Esophagus squamous epithelium (tissue), 4 donors: ENCODE measurements around the gene RANBP3.

Source experiments
- POLR2A ChIP-seq, 4 donors: fragments of 450-650 bp; IDR thresholded peaks; one replicate each; pipeline ENCODE4 v1.6.1; 2017; ENCODE audit warnings: antibody characterized with exemption in 4 of 4, mild to moderate bottlenecking in 4 of 4, moderate library complexity in 3 of 4
- TF ChIP-seq, protein P1 (sequence below), 6 experiments: fragments of 450-650 bp in 4 of 6; fragments of 200-600 bp in 2 of 6; sonication (generic) in 2 of 6; IDR thresholded peaks; one replicate each; pipeline ENCODE4 v1.5.1; 2016 to 2019; ENCODE audit warnings: antibody characterized with exemption in 6 of 6, mild to moderate bottlenecking in 4 of 6, moderate library complexity in 4 of 6

DNA sequence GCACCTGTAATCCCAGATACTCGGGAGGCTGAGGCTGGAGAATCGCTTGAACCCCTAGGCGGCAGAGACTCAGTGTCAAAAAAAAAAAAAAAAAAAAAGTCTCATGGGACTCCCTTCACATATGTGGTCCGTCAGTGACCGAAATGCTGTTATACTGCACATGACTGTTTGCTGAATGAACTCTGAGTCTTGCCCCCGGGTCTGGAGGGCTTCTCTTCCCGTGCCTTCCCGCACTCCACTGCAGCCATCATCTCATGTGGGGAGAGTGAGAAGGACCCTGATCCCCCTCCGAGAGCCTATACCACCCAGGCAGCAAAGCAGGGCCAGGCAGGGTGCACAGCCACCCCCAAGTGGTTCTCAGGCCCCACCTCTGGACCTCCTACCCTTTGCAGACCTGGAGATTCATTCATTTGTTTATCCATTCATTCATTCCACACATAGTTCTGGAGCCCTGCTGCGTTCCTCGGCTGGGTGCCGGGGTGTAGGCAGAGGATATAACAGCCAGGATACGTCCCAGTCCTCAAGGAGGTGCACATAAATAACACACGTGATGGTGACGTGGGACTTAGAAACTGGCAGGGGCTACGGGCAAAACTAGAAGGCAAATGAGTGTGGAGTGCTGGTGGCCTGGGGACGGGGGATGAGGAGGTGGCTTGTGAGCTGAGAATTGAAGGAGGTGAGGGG is 88.5 kb downstream of the RANBP3 start:
- TF ChIP-seq, protein P1, sequence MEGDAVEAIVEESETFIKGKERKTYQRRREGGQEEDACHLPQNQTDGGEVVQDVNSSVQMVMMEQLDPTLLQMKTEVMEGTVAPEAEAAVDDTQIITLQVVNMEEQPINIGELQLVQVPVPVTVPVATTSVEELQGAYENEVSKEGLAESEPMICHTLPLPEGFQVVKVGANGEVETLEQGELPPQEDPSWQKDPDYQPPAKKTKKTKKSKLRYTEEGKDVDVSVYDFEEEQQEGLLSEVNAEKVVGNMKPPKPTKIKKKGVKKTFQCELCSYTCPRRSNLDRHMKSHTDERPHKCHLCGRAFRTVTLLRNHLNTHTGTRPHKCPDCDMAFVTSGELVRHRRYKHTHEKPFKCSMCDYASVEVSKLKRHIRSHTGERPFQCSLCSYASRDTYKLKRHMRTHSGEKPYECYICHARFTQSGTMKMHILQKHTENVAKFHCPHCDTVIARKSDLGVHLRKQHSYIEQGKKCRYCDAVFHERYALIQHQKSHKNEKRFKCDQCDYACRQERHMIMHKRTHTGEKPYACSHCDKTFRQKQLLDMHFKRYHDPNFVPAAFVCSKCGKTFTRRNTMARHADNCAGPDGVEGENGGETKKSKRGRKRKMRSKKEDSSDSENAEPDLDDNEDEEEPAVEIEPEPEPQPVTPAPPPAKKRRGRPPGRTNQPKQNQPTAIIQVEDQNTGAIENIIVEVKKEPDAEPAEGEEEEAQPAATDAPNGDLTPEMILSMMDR (IDR thresholded peaks at IDR 0.05), result no peak
- no peak for TF ChIP-seq POLR2A (IDR thresholded peaks at IDR 0.05)
